Duodenal mucosa (tissue), 2 donors: ENCODE data around the gene MLLT6.
A peak's percentile ranks its signal among the peaks of the same experiment; 100 is the strongest.

Experiments used
- H3K27ac ChIP-seq: one replicate; pipeline ENCODE4 v1.7.0; 2013; ENCODE audit warnings: low read depth, low read length
- H3K27me3 ChIP-seq, 2 donors: one replicate each; pipeline ENCODE4 v1.7.0; 2013; ENCODE audit warnings: low read length in 2 of 2, control low read depth in 1 of 2; ENCODE audit not compliant: insufficient read depth in 2 of 2, control insufficient read depth in 1 of 2
- H3K36me3 ChIP-seq, 2 donors: one replicate each; pipeline ENCODE4 v1.7.0; 2013; ENCODE audit warnings: low read length in 2 of 2, control low read depth in 1 of 2; ENCODE audit not compliant: insufficient read depth in 2 of 2, control insufficient read depth in 1 of 2
- H3K4me1 ChIP-seq, 2 donors: one replicate each; pipeline ENCODE4 v1.7.0; 2013; ENCODE audit warnings: low read length in 2 of 2, control low read depth in 1 of 2; ENCODE audit not compliant: insufficient read depth in 2 of 2, control insufficient read depth in 1 of 2
- H3K4me3 ChIP-seq, 2 donors: one replicate each; pipeline ENCODE4 v1.7.0; 2013; ENCODE audit warnings: low read length in 2 of 2, low read depth in 1 of 2
- H3K9ac ChIP-seq, 2 donors: one replicate each; pipeline ENCODE4 v1.7.0; 2013; ENCODE audit warnings: low read length in 2 of 2, low read depth in 1 of 2
- H3K9me3 ChIP-seq, 2 donors: one replicate each; pipeline ENCODE4 v1.7.0; 2013; ENCODE audit warnings: low read length in 2 of 2, control low read depth in 1 of 2; ENCODE audit not compliant: control insufficient read depth in 1 of 2

The MLLT6 gene

GRCh38 chr17:38743556-38744171 is 38.6 kb downstream of the MLLT6 start:
- Histone ChIP-seq H3K36me3 (no peaks in the 10 kb centered on the region), H3K9me3 (no peaks in the 10 kb centered on the region), H3K9ac (no peak overlapping the region), H3K27ac (no peak overlapping the region), H3K27me3 (peaks cover 3% of the 10 kb centered on the region in 2 donors), H3K4me1 (peaks cover 48 to 63% of the 10 kb centered on the region in 2 donors), H3K4me3 (no peak overlapping the region)

DNA sequence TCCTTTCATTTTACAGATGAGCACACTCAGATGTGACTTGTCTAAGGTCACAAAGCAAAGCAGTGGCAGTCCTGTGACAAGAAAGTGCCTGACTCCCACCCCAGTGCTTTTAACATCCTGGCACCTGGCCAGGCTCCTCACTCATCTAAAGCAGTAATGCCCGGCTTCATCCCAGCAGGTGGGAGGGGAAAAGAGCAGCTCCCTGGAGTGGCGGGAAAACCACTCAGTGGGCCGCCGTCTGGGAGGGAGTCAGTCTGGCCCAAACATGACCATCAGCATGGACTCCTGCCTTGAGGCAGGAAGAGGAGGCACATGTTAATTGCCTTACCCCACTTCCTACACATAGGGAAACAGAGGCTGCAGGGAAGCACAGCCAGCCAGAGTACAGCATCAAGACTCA is 40.5 kb downstream of the MLLT6 start:
- Histone ChIP-seq H3K4me3 (no peak overlapping the region), H3K36me3 (no peaks in the 10 kb centered on the region), H3K27me3 (peaks cover 3 to 5% of the 10 kb centered on the region in 2 donors), H3K4me1 (peaks cover 45 to 64% of the 10 kb centered on the region in 2 donors), H3K9ac (no peak overlapping the region), H3K9me3 (no peaks in the 10 kb centered on the region), H3K27ac (no peak overlapping the region)

- no peaks in the 10 kb centered on the region for H3K36me3 ChIP-seq
- H3K4me3 ChIP-seq, result peak overlapping the region; percentile 53 to 77
- peaks cover 51 to 71% of the 10 kb centered on the region in 2 donors for H3K4me1 ChIP-seq
- H3K9ac ChIP-seq, result peak overlapping the region in 1 of 2 donors; percentile 32
- H3K27ac ChIP-seq, result no peak overlapping the region
- no peaks in the 10 kb centered on the region for H3K9me3 ChIP-seq
- H3K27me3 ChIP-seq, result peaks cover 3 to 7% of the 10 kb centered on the region in 2 donors
Measured at GRCh38 chr17:38746004-38746848, 41.2 kb downstream of the MLLT6 start.

- Histone ChIP-seq H3K27ac (no peak overlapping the region), H3K4me3 (peak overlapping the region; percentile 53 to 77), H3K9ac (peak overlapping the region in 1 of 2 donors; percentile 32), H3K36me3 (no peaks in the 10 kb centered on the region), H3K4me1 (peaks cover 47 to 69% of the 10 kb centered on the region in 2 donors), H3K9me3 (no peaks in the 10 kb centered on the region), H3K27me3 (peaks cover 3 to 7% of the 10 kb centered on the region in 2 donors)
Measured at GRCh38 chr17:38746849-38747462, 41.9 kb downstream of the MLLT6 start.

GRCh38 chr17:38747463-38748148 is 42.5 kb downstream of the MLLT6 start:
- Histone ChIP-seq H3K27me3 (peaks cover 3 to 7% of the 10 kb centered on the region in 2 donors), H3K4me3 (peak overlapping the region; percentile 66 to 77), H3K27ac (peak overlapping the region; percentile 59), H3K4me1 (peaks cover 40 to 66% of the 10 kb centered on the region in 2 donors), H3K9ac (peak overlapping the region; percentile 35 to 52), H3K9me3 (no peaks in the 10 kb centered on the region), H3K36me3 (no peaks in the 10 kb centered on the region)

DNA sequence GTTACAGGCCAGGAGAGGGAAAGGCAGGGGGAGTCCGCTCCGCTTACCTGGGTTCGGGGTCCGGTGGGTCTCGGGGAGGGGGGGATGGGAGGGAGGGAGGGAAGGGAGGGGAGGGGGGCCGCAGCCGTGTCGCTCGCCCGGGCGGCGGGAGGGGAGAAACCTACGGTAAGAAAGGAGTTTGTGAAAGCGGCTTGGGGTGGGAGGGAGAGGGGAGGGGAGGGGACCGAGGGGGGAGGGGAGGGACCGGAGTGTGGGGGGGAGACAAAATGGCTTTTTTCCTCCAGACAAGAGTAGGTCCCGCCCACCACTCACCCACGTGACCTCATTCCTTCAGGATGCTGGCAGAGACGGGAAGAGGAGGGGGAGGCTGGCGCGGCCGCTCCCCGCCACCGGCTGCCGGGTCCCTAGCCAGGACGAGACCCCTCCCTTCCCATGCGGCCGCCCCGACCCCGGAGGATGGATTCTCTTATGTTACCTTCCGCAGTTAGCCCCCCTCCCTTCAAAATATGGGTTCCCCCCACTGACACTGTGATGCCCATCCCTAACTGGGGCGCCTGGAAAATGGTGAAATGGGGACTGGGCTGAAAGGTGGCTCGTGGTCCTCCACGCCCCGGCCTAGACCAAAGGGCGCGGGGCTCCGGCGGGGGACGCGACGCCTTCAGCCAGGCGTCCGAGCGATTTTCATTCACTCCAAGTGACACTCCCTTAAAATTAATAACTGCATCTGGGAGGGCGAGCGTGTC is 43.2 kb downstream of the MLLT6 start, which contains the start of gene PCGF2:
Gene PCGF2, minus strand, starts transcription at position 188 of the 743 bp plus-strand sequence. CDS start 7,934 bp downstream, outside the sequence.
- Histone ChIP-seq H3K27me3 (peaks cover 3 to 7% of the 10 kb centered on the region in 2 donors), H3K4me1 (peaks cover 39 to 62% of the 10 kb centered on the region in 2 donors), H3K9me3 (no peaks in the 10 kb centered on the region)

GRCh38 chr17:38748892-38749222 is 43.8 kb downstream of the MLLT6 start:
- Histone ChIP-seq H3K9me3 (no peaks in the 10 kb centered on the region), H3K36me3 (no peaks in the 10 kb centered on the region), H3K9ac (peak overlapping the region; percentile 36 to 60), H3K4me1 (peaks cover 44 to 62% of the 10 kb centered on the region in 2 donors), H3K27ac (peak overlapping the region; percentile 71), H3K27me3 (peaks cover 3 to 7% of the 10 kb centered on the region in 2 donors), H3K4me3 (peak overlapping the region; percentile 74 to 75)

More for the DNA sequence above, 43.2 kb downstream of the MLLT6 start, which contains the start of gene PCGF2:
- no peaks in the 10 kb centered on the region for H3K36me3 ChIP-seq
- peak within 1 kb of the TSS; percentile 71 for H3K27ac ChIP-seq
- peak within 1 kb of the TSS; percentile 52 to 60 for H3K9ac ChIP-seq
- peak within 1 kb of the TSS; percentile 75 to 77 for H3K4me3 ChIP-seq

GRCh38 chr17:38749223-38750043 is 44.4 kb downstream of the MLLT6 start:
- peaks cover 3 to 7% of the 10 kb centered on the region in 2 donors for H3K27me3 ChIP-seq
- H3K4me3 ChIP-seq, result peak overlapping the region; percentile 74 to 75
- H3K9ac ChIP-seq, result peak overlapping the region; percentile 36 to 60
- H3K9me3 ChIP-seq, result no peaks in the 10 kb centered on the region
- H3K4me1 ChIP-seq, result peaks cover 46 to 66% of the 10 kb centered on the region in 2 donors
- H3K27ac ChIP-seq, result peak overlapping the region; percentile 71
- H3K36me3 ChIP-seq, result peaks cover 0 to 2% of the 10 kb centered on the region in 2 donors

GRCh38 chr17:38750044-38750311 is 44.9 kb downstream of the MLLT6 start:
- H3K27ac ChIP-seq, result no peak overlapping the region
- peak overlapping the region; percentile 74 to 75 for H3K4me3 ChIP-seq
- H3K4me1 ChIP-seq, result peaks cover 46 to 69% of the 10 kb centered on the region in 2 donors
- H3K27me3 ChIP-seq, result peaks cover 3 to 7% of the 10 kb centered on the region in 2 donors
- no peaks in the 10 kb centered on the region for H3K9me3 ChIP-seq
- peak overlapping the region in 1 of 2 donors; percentile 60 for H3K9ac ChIP-seq
- peaks cover 0 to 7% of the 10 kb centered on the region in 2 donors for H3K36me3 ChIP-seq
